OCI-M2 (cell line): Measurements from ENCODE around the gene MBOAT7.
"Not testable (repeated sequence)": the region's sequence is repeated elsewhere in the genome, so short reads cannot be mapped to it uniquely, and the experiment has no call there.

ENCODE experiments used
- DNase-seq: peaks from one replicate; lab custom pipeline; 2025; ENCODE audit not compliant: unreplicated experiment; lab: John Stamatoyannopoulos, UW

The MBOAT7 gene, protein sequence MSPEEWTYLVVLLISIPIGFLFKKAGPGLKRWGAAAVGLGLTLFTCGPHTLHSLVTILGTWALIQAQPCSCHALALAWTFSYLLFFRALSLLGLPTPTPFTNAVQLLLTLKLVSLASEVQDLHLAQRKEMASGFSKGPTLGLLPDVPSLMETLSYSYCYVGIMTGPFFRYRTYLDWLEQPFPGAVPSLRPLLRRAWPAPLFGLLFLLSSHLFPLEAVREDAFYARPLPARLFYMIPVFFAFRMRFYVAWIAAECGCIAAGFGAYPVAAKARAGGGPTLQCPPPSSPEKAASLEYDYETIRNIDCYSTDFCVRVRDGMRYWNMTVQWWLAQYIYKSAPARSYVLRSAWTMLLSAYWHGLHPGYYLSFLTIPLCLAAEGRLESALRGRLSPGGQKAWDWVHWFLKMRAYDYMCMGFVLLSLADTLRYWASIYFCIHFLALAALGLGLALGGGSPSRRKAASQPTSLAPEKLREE

DNA sequence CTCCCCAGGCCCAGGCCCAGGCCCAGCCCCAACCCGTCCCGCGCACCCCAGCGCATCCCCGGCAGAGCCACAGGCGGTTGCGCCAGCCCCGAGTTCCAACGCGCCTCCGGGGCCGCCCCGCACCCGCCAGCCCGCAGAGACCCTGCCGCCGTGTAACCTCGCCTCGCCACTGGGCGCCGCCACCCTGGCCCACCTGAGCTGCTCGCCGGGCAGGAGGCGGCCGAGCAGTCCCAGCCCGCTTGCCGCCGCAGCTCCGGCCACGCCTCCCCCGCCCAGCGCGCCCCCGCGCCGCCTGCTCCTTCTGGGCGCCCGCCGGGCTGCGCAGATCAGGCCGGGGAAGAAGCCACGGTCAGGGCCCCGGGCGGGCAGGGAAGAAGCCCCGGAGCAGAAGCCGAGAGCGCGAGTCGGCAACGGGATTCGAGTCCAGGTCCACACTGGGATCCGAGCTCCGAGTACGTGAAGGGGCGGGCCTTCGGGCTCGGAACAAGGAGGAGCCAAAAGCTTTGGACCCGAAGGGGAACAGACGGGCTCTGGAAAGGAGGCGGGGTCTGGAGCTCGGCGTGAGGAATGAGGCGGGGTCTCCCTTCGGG lies at the start of gene MBOAT7:
MBOAT7 (minus strand) TSS at position 436 of the 590 bp plus-strand sequence. CDS start 1,072 bp downstream, outside the sequence.
- DNase-seq = no peak

DNA sequence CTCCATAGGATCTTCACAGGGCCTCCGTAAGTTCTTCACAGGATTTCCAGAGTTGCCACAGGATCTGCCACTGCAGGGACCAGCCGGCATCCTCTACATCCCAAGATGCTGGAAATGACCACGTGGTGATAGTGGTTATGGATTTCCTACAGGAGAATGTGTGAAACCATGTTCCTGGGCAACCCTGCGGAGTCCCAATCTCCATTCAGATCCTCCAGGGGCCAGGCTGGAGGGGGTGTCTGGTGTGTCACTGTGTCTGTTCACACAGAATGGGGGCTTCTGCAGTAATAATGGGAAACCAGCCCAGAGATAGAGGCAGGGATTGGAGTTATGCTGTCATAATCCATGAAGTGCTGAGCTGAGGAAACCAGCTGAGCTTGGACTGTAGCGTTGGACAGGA lies 44.6 kb upstream of the MBOAT7 start:
- DNase-seq = no peak

DNA sequence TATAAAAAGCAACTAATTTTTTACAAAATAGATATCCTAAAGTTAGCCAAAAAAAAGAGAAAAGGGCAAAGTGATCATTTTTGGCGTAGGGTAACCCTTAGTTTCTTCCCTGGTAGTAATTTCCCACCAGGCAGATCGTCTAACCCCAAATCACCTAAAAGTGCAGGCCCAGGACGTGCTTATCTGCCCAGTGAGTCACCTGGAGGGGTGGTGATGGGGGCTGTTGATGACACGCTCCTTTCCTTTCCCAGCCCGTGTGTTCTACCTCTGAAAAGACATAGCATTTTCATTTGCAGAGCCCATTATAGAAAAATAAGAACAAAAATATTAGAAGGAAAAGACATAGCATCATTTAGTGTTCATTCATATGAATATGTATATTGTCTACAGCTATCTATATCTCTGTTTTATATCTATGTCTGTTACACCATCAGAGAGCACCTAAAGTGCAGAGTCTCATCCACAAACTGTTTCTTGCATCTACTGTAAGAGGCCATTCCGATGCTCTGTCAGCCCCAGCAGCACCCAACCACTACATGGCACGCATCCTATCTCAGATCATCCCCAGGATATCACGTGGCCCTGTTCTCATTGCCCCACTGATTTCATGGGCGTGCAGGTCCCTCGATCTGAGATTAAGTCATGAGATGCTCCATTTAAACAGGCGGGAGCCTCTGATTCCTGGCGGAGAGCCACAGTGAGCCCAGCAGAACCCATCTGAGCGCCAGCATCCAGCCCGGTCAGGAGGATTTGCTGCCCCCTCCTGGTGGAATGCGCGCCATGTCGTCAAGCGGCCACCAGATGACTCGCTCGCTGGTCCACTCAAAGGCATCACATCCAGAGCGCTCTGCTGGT lies 41.9 kb upstream of the MBOAT7 start:
- no peak for DNase-seq

DNA sequence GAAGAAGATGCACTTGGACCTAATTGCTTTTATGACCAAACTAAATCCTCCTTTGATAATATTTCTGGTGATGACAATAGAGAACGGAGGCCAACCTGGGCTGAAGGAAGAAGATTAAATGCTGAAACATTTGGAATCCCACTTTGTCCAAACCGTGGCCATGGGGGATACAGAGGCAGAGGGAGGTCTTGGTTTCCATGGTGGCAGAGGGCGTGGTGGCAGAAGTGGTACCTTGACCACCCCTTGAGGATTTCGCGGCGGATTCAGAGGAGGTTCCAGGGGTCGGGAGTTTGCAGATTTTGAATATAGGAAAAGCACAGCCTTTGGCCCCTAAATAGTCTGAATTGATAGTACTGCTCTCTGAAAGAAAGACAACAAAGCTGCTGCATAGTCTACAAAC lies 40.7 kb upstream of the MBOAT7 start:
- DNase-seq = no peak

DNA sequence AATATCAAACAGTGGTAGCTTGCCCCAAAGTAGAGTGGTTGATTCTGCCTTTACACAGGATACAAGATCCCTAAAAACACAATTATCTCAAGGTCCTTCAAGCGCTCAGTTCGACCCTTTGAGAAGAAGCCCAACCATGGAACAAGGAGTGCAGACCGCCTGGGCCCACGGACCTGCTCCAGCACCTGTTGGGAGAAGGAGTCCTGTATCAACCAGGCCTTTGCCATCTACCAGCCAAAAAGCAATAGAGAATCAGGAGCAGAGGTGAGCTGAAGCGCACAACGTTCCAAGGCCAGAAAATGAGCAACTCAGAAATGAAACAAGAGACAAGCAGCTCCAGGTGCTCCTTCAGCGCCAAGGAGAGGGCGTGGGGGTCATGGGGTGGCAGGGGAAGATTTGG lies 39.8 kb upstream of the MBOAT7 start:
- no peak for DNase-seq

DNA sequence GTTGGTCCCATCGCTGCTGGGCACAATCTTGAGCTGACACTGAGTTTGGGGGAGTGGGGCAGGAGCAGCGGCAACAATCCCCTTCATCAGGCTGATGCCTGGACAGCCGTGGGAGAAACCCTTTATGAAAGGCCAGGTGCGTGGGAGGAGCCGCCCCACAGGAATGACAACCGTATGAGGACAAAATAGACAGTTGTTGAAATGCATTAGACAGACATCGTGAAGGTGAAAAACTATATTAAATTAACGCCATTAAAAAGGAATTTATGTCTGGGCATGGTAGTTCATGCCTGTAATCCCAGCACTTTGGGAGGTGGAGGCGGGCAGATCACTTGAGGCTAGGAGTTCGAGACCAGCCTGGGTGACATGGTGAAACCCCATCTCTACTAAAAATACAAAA lies 35.2 kb upstream of the MBOAT7 start:
- not testable (repeated sequence) for DNase-seq

DNA sequence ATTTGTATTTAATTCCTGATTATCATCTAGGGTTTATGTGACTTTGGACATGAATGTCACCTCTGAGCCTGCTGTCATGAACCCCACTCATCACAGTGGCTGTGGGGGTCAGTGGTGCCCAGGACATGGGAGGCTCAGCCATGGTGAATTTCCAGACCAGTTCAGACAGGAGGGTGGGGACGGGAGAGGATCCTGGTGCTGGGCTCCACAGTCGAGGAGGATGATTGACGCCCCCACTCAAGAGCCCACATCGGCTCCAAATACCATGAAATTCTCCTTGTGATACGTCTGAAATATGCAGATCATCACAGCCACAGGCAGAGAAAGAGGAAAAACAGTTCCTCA lies 34.5 kb upstream of the MBOAT7 start:
- not testable (repeated sequence) for DNase-seq

DNA sequence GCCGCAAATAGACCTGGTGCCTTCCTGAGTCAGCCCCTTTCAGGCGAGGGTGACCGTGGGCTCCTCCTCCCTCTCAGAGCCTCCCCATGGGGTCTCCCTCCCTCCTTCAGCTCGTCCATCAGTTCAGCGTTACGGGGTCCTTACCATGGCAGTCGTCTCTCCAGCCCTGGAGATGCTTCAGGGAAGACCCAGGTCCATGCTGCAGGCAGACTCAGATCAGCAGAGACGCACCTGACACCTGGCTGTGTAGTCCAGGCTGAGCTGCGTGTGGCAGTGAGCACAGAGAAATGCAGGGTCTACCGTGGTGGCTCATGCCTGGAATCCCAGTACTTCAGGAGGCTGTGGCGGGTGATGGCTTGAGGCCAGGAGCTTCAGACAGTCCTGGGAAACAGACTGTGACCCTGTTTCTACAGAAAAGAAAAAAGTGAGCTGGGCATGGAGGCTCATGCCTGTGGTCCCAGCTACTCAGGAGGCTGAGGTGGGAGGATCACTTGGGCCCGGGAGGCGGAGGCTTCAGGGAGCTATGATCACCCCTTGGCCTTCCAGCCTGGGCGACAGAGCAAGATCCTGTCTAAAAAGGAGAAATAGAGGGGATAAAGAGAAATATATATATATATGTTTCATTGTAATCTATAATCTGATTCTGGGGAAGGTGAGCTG lies 34.0 kb upstream of the MBOAT7 start:
- not testable (repeated sequence) for DNase-seq

DNA sequence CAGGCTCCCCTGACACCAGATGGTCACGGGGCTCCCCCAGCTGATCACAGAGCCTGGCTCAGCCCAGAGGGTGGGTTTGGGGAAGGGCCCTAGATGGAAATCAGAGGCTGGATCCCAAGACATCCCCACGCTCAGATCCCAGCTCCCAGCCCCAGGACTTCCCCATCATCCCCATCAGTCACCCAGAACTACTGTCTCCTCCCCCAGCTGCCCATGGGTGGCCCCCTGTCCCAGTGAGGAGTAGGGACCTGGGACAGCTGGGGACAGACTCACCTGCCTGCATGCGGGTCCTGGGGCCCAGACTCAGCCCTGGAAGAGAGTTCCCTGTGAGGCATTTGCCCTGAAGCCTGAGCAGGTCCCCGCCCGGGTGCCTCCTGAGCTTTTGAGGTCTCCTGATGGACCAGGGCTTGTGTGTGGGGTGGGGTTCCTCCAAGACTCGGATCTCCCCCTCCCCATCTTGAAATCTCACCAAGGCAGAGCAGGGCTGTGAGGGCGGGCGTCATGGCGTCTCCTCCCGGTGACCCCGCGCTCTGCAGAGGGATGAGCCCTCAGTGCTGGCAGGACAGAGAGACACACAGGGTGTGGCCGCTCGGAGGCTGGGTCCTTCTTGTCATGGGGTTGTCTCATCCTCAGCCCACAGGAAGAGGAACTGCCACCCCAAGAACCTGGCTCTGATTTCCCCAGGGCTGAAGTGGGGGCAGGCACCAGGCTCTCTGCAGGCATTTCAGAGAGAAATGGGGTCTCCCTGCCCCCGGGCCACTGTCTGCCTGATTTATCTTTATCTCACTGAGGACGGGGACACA lies 33.3 kb upstream of the MBOAT7 start, which contains the start of gene LILRB3:
LILRB3 (minus strand) TSS at position 534 of the 803 bp plus-strand sequence; CDS start at position 503, 31 bp downstream.
- DNase-seq = not testable (repeated sequence)

DNA sequence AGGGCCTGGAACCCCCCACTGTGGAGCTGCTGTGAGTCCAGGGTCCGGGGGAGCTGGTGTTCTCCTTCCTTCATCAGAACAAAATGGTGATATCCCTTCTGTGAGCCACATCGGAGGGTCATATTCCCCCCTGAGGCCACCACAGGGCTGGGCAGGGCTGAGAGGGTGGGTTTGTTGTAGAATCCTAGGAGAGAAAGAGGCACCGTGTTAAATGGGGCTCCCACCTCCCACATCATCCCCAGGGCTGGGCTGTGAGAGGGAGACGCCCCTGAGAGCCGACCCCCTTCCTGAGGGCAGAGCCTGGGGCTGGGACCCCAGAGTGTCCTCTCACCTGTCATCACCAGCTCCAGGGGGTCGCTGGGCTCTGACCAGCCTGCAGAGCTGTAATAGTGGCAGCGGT lies 32.6 kb upstream of the MBOAT7 start:
- DNase-seq = not testable (repeated sequence)

DNA sequence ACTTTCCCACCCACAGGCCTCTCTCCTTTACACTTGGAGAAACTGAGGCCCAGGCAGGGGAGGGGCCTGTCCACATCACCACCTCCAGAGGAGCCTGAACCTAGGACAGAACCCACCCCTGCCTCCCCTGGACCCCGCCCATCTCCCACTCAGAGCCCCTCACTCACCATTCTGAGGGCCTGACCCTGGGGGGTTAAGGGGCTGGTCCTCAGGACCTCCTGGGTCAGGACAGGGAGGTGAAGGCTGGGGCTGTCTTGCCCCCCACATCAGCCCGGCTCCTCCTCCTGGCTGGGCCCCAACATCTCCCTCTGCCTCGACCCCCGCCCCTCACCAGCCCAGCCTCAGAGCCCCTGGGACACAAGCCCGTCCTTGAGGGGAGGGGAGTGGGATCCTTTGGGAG lies 30.3 kb upstream of the MBOAT7 start:
- not testable (repeated sequence) for DNase-seq

DNA sequence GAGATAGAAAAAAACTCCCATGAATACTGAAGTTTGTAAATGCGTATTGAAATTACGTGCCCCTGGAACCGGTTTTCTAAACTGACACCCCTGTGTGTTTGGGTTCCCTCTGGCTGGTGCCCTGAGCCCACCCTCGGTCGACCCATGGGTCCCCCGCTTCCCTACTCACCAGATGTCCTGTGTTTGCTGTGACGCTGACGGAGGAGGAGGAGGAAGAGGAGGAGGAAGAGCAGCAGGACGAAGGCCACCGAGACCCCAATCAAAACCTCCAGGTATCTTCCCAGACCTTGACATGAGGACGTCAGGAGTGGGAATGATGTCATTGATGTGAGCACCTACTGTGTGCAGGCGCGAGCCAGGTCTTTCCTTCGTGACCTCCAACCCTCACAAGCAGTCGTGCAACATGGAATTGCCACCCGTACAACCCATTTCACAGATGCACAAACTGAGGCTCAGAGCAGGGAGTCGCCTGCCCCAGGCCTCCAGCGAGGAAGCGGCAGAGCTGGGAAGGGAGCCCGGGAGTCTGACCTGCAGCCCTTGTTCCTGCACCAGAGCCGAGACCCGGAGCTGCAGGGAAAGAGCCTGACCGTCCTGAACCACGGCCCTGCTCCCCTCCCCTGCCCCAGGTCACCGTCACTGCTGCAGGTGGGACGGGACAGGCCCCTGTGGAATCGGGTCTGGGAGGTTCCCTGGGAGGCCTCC lies 29.7 kb upstream of the MBOAT7 start:
- no peak for DNase-seq

DNA sequence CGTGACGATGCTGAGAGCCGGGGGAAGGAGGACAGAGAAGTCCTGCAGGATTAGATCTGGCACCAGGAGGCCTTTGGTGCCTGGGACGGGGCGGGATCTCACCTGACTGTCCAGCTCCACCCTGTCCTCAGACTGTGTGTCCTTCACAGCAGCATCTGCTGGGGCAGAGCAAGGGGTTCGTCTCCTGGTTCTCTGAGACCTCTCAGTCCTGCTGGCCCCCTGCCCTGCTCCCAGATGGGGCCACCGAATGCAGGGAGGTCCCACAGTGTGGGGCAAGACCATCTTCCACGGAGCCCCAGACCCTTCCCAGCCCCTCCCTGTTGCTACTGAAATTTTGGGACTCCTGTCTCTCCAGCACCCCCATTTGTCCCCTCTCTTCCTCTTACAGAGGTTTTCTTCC lies 28.9 kb upstream of the MBOAT7 start:
- DNase-seq = no peak

DNA sequence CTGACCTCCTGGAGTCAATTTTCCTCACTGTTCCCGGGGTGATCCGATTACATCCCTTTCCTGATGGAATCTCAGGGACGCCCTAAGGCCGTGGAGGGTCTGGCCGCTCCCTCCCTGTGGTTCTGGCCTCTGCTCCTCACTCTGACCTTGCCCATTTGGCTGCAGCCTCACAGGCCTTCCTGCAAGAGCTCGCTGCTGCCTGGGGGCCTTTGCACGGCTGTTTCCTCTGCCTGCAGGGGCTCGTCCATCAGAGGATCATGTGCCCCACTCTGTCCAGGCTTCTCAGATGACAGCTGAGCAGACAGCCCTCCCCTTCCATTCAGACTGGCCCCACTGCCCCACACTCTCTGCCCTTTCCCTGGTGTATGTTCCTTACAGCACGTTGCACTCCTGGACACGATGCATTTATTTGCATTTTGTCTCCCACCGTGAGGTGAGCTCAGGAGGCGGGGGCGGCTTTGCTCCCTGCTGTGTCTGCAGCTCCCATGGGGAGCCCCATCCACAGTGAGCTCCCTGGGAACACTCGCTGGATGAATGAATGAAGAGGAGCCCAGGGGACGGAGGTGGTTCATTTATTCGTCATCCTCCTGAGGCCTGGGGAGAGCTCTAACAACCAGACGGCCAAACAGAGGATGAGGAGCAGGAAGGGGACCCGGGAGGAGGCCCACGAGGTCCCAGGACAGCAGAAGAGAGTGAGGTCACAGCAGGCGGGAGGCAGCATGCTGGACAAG lies 28.3 kb upstream of the MBOAT7 start:
- DNase-seq = not testable (repeated sequence)

DNA sequence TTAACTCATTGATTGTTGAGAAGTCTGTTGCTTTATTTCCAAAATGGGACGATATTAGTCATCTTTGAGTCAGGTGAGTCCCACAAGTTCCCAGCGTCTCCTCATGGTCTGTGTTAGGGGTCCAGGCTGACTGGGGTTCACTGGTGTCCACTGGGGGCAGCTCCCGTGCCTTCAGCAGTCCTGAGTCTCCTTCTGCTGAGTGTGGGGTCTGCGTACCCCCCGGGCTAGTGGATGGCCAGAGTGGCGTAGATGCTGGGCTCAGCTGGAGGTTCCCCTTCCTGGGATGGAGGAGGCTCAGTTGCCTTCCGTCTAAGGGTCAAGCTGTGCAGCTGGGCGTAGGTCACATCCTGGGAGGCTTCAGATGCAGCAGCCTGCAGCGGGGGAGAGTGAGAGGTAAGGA lies 27.5 kb upstream of the MBOAT7 start:
- no peak for DNase-seq

DNA sequence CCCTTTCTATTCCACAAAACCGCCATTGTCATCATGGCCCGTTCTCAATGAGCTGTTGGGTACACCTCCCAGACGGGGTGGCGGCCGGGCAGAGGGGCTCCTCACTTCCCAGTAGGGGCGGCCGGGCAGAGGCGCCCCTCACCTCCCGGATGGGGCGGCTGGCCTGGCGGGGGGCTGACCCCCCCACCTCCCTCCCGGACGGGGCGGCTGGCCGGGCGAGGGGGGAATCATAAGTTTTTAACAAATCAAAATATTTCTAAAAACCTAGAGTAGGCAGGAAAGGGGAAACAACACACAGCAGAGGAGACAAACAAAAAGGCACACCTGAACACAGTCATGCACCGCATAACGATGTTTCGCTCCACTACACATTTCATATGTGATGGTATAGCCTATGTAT lies 25.4 kb upstream of the MBOAT7 start:
- DNase-seq = not testable (repeated sequence)

DNA sequence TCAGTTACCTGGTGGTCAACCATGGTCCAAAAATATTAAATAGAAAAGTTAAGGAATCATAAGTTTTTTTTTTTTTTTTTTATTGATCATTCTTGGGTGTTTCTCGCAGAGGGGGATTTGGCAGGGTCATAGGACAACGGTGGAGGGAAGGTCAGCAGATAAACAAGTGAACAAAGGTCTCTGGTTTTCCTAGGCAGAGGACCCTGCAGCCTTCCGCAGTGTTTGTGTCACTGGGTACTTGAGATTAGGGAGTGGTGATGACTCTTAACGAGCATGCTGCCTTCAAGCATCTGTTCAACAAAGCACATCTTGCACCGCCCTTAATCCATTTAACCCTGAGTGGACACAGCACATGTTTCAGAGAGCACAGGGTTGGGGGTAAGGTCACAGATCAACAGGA lies 24.8 kb upstream of the MBOAT7 start:
- not testable (repeated sequence) for DNase-seq

DNA sequence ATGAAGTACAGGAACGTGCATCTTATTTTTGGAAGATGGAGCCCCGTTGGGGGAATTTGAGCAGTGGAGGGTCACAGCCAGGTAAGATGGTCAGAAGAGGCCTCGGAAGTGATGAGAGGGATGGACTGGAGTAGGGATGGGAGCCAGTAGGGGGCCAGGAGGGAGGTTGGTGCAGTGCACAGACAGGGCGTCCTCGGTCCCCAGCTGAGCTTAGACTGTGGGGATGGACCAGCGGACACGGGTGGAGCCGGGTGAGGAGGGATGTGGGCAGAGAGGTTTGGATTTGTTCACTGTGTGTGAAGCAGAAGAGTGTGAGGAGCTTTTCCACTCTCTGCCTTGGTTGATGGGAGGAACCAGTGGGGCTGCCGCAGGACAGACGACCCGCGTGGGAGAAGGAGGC lies 21.9 kb upstream of the MBOAT7 start:
- no peak for DNase-seq
